Measurements from ENCODE around the gene APH1B. TPM values are rescaled to one million over a fixed set of nuclear protein-coding genes. Genes with fewer than 3 reads are reported as not detected.

Gene APH1B
- total RNA-seq, 1 donor = 19.9 TPM

GRCh38 chr15:63299943-63300575 lies 22.7 kb downstream of the APH1B start:
- no peak overlapping the region for H3K4me3 ChIP-seq (ENCODE audit: low read depth, low read length)
- no peak for DNase-seq (ENCODE audit: low read depth)
- no peak for TF ChIP-seq CTCF (IDR thresholded peaks at IDR 0.05; ENCODE audit: insufficient read depth, low read depth, low read length)

- no peak for TF ChIP-seq CTCF (IDR thresholded peaks at IDR 0.05; ENCODE audit: insufficient read depth, low read depth, low read length)
- no peak overlapping the region for H3K4me3 ChIP-seq (ENCODE audit: low read depth, low read length)
- DNase-seq (ENCODE audit: low read depth) = no peak
Measured at GRCh38 chr15:63301088-63301487, 23.7 kb downstream of the APH1B start.

GRCh38 chr15:63305260-63305659 lies 27.9 kb downstream of the APH1B start:
- H3K4me3 ChIP-seq (ENCODE audit: low read depth, low read length) = no peak overlapping the region
- no peak for DNase-seq (ENCODE audit: low read depth)
- no peak for TF ChIP-seq CTCF (IDR thresholded peaks at IDR 0.05; ENCODE audit: insufficient read depth, low read depth, low read length)

GRCh38 chr15:63306492-63307073 lies 29.2 kb downstream of the APH1B start:
- no peak overlapping the region for H3K4me3 ChIP-seq (ENCODE audit: low read depth, low read length)
- DNase-seq (ENCODE audit: low read depth) = no peak
- no peak for TF ChIP-seq CTCF (IDR thresholded peaks at IDR 0.05; ENCODE audit: insufficient read depth, low read depth, low read length)

- H3K4me3 ChIP-seq (ENCODE audit: low read depth, low read length) = no peak overlapping the region
- no peak for TF ChIP-seq CTCF (IDR thresholded peaks at IDR 0.05; ENCODE audit: insufficient read depth, low read depth, low read length)
- no peak for DNase-seq (ENCODE audit: low read depth)
Measured at GRCh38 chr15:63308491-63308890, 31.1 kb downstream of the APH1B start.

- H3K4me3 ChIP-seq (ENCODE audit: low read depth, low read length) = no peak overlapping the region
- no peak for DNase-seq (ENCODE audit: low read depth)
- TF ChIP-seq CTCF (IDR thresholded peaks at IDR 0.05; ENCODE audit: insufficient read depth, low read depth, low read length) = no peak
Measured at GRCh38 chr15:63308947-63309346, 31.5 kb downstream of the APH1B start.

GRCh38 chr15:63310646-63311045 lies 33.2 kb downstream of the APH1B start:
- no peak for TF ChIP-seq CTCF (IDR thresholded peaks at IDR 0.05; ENCODE audit: insufficient read depth, low read depth, low read length)
- DNase-seq (ENCODE audit: low read depth) = peak; percentile 32
- no peak overlapping the region for H3K4me3 ChIP-seq (ENCODE audit: low read depth, low read length)
